Peyer's patch (tissue), 4 donors: ENCODE data around the gene TTC39B.

Experiments
- CTCF ChIP-seq, 6 experiments: fragments of 450-650 bp in 4 of 6; fragments of 200-600 bp in 2 of 6; sonication (generic) in 1 of 6; IDR thresholded peaks; one replicate each; pipeline ENCODE4 v1.5.1; 2017 to 2019; ENCODE audit warnings: antibody characterized with exemption in 6 of 6, mild to moderate bottlenecking in 3 of 6, moderate library complexity in 1 of 6
- POLR2A ChIP-seq, 2 donors: fragments of 450-650 bp; IDR thresholded peaks; one replicate each; pipeline ENCODE4 v1.5.1; 2017; ENCODE audit warnings: antibody characterized with exemption in 2 of 2, mild to moderate bottlenecking in 2 of 2, moderate library complexity in 2 of 2

DNA sequence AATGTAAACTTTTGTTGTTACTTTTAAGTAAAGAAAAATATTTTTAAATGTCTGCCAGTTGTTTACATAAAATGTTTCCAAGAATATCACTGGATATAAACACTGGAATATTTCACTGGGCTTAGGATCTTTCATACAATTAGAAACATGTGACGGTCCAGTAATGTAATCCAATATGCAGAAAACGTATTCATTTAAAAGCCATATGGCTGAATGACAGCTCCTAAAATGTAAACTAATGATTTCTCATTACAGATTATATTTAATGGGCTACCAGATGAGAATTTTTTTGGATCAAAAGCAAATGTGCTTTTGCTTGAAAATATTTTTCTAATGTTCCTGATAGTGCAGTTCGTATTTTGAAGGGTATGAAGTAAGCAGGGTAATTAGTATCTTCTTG, 124.3 kb downstream of the TTC39B start:
- TF ChIP-seq POLR2A (IDR thresholded peaks at IDR 0.05) (no peak), CTCF (IDR thresholded peaks at IDR 0.05) (no peak)
